ENCODE data around the gene KCNIP3.

DNA sequence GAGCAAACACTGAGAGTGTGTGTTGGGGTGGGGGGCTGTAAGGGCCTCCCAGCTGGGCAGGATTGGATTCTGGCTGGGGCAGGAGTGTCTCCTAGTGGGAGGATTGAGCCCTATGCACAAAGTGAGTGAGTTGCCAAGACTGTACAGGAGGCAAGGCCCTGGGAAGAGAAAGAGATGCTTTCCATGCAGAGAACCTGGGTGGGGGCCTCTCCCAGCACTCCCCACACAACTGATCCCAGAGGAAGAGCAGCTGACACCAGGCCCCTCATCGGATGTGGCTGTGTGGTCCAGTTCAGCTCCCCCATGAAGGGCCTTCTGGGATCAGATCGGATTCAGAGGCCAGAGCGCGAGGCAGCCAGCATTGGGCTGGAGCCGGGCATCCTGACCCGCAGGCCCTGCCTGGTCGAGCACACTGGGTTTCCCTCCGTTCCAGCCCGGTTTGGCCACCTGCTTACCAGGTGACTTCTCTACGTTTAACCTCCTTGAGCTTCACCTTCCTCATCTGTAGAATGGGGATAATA is 56.0 kb downstream of the KCNIP3 start:
- no peak for TF ChIP-seq POLR2A (IDR thresholded peaks at IDR 0.05)
- TF ChIP-seq, protein P1, sequence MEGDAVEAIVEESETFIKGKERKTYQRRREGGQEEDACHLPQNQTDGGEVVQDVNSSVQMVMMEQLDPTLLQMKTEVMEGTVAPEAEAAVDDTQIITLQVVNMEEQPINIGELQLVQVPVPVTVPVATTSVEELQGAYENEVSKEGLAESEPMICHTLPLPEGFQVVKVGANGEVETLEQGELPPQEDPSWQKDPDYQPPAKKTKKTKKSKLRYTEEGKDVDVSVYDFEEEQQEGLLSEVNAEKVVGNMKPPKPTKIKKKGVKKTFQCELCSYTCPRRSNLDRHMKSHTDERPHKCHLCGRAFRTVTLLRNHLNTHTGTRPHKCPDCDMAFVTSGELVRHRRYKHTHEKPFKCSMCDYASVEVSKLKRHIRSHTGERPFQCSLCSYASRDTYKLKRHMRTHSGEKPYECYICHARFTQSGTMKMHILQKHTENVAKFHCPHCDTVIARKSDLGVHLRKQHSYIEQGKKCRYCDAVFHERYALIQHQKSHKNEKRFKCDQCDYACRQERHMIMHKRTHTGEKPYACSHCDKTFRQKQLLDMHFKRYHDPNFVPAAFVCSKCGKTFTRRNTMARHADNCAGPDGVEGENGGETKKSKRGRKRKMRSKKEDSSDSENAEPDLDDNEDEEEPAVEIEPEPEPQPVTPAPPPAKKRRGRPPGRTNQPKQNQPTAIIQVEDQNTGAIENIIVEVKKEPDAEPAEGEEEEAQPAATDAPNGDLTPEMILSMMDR (IDR thresholded peaks at IDR 0.05) = no peak

Measured in esophagus squamous epithelium (tissue), 4 donors.